ENCODE measurements around the gene HOXB3.

The HOXB3 gene

GRCh38 chr17:48576479-48577309 lies 13.3 kb downstream of the HOXB3 start:
- no peaks in the 10 kb centered on the region for H3K79me2 ChIP-seq (ENCODE audit: insufficient read depth, low read length)
- no peaks in the 10 kb centered on the region for H3K36me3 ChIP-seq (ENCODE audit: insufficient read depth, low read length)
- H3K9me3 ChIP-seq (ENCODE audit: low read length): no peaks in the 10 kb centered on the region
- no peak overlapping the region for H3K27ac ChIP-seq (ENCODE audit: low read depth, low read length, poor library complexity, severe bottlenecking)
- H3K27me3 ChIP-seq (ENCODE audit: insufficient read depth, low read length): peaks cover 6% of the 10 kb centered on the region; the same call in 1 of the 2 replicates
- no peak overlapping the region for H2AFZ ChIP-seq (ENCODE audit: low read length)
- no peak overlapping the region for H3K9ac ChIP-seq (ENCODE audit: low read length)
- H3K4me3 ChIP-seq (ENCODE audit: low read depth, low read length, poor library complexity, severe bottlenecking): no peak overlapping the region
- no peaks in the 10 kb centered on the region for H3K9me2 ChIP-seq (ENCODE audit: low read depth, low read length)
- no peak overlapping the region for H3K4me2 ChIP-seq (ENCODE audit: low read length)
- no peaks in the 10 kb centered on the region for H4K20me1 ChIP-seq (ENCODE audit: insufficient read depth, low read length)
- TF ChIP-seq EZH2 (IDR thresholded peaks at IDR 0.05; ENCODE audit: borderline replicate concordance, low read length) (no peak), CTCF (IDR thresholded peaks at IDR 0.05; ENCODE audit: low read length) (no peak)
- no peaks in the 10 kb centered on the region for H3K4me1 ChIP-seq (ENCODE audit: insufficient read depth, low read length, severe bottlenecking)
- no peaks in the 10 kb centered on the region for H3F3A ChIP-seq (ENCODE audit: insufficient read depth, low read length)

GRCh38 chr17:48575673-48576478 lies 14.2 kb downstream of the HOXB3 start:
- no peaks in the 10 kb centered on the region for H4K20me1 ChIP-seq (ENCODE audit: insufficient read depth, low read length)
- no peaks in the 10 kb centered on the region for H3F3A ChIP-seq (ENCODE audit: insufficient read depth, low read length)
- no peaks in the 10 kb centered on the region for H3K9me2 ChIP-seq (ENCODE audit: low read depth, low read length)
- H3K4me2 ChIP-seq (ENCODE audit: low read length): no peak overlapping the region
- no peaks in the 10 kb centered on the region for H3K9me3 ChIP-seq (ENCODE audit: low read length)
- no peak overlapping the region for H3K4me3 ChIP-seq (ENCODE audit: low read depth, low read length, poor library complexity, severe bottlenecking)
- H3K79me2 ChIP-seq (ENCODE audit: insufficient read depth, low read length): no peaks in the 10 kb centered on the region
- no peak overlapping the region for H3K27ac ChIP-seq (ENCODE audit: low read depth, low read length, poor library complexity, severe bottlenecking)
- TF ChIP-seq EZH2 (IDR thresholded peaks at IDR 0.05; ENCODE audit: borderline replicate concordance, low read length) (no peak), CTCF (IDR thresholded peaks at IDR 0.05; ENCODE audit: low read length) (no peak)
- H3K27me3 ChIP-seq (ENCODE audit: insufficient read depth, low read length): no peaks in the 10 kb centered on the region; the same call in 1 of the 2 replicates
- no peak overlapping the region for H3K9ac ChIP-seq (ENCODE audit: low read length)
- no peaks in the 10 kb centered on the region for H3K4me1 ChIP-seq (ENCODE audit: insufficient read depth, low read length, severe bottlenecking)
- no peaks in the 10 kb centered on the region for H3K36me3 ChIP-seq (ENCODE audit: insufficient read depth, low read length)
- no peak overlapping the region for H2AFZ ChIP-seq (ENCODE audit: low read length)

DNA sequence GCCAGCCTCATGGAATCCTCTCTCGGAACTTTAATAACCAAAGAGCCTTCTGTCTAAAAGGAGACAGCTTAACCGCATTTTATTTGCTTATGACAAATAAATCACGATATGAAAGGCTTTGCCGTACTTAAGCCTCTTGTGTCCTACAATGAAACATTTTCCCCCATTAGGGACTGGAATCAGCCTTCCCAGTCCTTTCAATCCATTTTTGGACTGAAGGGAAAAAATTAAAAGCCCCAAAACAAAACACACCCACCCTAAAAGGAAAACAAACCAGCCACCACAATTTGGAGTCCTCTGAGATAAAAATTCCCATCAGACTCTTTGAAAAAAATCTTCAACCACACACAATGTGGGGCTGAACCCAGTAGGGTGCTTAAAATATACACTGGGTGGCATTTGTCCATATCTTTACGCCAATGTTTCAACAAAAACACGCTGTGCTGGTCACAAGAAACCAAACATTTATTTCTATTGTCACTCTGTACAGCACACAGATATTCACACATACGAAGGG lies 14.9 kb downstream of the HOXB3 start:
- Histone ChIP-seq H3K4me2 (ENCODE audit: low read length) (no peak overlapping the region), H3K9ac (ENCODE audit: low read length) (no peak overlapping the region), H3K4me3 (ENCODE audit: low read depth, low read length, poor library complexity, severe bottlenecking) (no peak overlapping the region), H3K36me3 (ENCODE audit: insufficient read depth, low read length) (no peaks in the 10 kb centered on the region), H2AFZ (ENCODE audit: low read length) (no peak overlapping the region), H3K27me3 (ENCODE audit: insufficient read depth, low read length) (no peaks in the 10 kb centered on the region; the same call in 1 of the 2 replicates), H4K20me1 (ENCODE audit: insufficient read depth, low read length) (no peaks in the 10 kb centered on the region), H3F3A (ENCODE audit: insufficient read depth, low read length) (no peaks in the 10 kb centered on the region), H3K79me2 (ENCODE audit: insufficient read depth, low read length) (no peaks in the 10 kb centered on the region), H3K27ac (ENCODE audit: low read depth, low read length, poor library complexity, severe bottlenecking) (no peak overlapping the region), H3K9me2 (ENCODE audit: low read depth, low read length) (no peaks in the 10 kb centered on the region), H3K4me1 (ENCODE audit: insufficient read depth, low read length, severe bottlenecking) (no peaks in the 10 kb centered on the region), H3K9me3 (ENCODE audit: low read length) (no peaks in the 10 kb centered on the region)
- TF ChIP-seq EZH2 (IDR thresholded peaks at IDR 0.05; ENCODE audit: borderline replicate concordance, low read length): no peak
- no peak for TF ChIP-seq CTCF (IDR thresholded peaks at IDR 0.05; ENCODE audit: low read length)
